ENCODE measurements around the gene TCIRG1.

DNA sequence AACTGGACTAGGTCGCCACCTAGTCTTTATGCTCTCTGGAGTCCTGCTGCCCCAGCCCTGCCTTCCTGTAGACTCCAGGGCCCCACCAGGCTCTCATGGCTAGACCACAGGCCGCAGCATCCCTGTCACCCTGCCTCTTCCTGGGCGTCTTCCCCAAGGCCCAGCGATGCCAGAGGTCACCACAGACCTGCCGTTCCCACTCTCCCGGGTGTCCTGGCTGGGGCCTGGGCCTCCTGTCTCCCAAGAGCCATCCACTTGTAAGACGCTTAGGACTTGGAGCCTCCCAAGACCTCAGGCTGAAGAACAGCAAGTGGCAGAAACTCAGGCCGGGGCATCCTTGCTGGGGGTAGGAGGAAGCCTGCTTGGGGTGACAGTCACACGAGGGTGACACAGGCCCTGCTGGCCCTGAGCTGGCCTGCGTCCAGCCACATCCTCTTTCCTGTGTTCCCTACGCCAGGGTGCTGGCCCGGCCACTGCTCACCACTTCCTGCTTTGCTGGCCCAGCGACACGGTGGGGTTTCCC is 2.0 kb upstream of the TCIRG1 start:
- TF ChIP-seq, protein P1, sequence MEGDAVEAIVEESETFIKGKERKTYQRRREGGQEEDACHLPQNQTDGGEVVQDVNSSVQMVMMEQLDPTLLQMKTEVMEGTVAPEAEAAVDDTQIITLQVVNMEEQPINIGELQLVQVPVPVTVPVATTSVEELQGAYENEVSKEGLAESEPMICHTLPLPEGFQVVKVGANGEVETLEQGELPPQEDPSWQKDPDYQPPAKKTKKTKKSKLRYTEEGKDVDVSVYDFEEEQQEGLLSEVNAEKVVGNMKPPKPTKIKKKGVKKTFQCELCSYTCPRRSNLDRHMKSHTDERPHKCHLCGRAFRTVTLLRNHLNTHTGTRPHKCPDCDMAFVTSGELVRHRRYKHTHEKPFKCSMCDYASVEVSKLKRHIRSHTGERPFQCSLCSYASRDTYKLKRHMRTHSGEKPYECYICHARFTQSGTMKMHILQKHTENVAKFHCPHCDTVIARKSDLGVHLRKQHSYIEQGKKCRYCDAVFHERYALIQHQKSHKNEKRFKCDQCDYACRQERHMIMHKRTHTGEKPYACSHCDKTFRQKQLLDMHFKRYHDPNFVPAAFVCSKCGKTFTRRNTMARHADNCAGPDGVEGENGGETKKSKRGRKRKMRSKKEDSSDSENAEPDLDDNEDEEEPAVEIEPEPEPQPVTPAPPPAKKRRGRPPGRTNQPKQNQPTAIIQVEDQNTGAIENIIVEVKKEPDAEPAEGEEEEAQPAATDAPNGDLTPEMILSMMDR (IDR thresholded peaks at IDR 0.05) = no peak
- TF ChIP-seq EP300 (IDR thresholded peaks at IDR 0.05; ENCODE audit: low read depth) (no peak), POLR2A (IDR thresholded peaks at IDR 0.05) (no peak), POLR2AphosphoS5 (IDR thresholded peaks at IDR 0.05) (peak in 1 of 3 donors; percentile 22)
